ENCODE measurements around the gene IFITM10.

Gene IFITM10

GRCh38 chr11:1692708-1693326 is 57.6 kb downstream of the IFITM10 start:
- TF ChIP-seq ZC3H10 (CRISPR knock-in tag; IDR thresholded peaks at IDR 0.05) (no peak), ZNF70 (CRISPR knock-in tag; IDR thresholded peaks at IDR 0.05) (no peak), ZFP30 (CRISPR knock-in tag; IDR thresholded peaks at IDR 0.05) (no peak), PATZ1 (CRISPR knock-in tag; IDR thresholded peaks at IDR 0.05; ENCODE audit: borderline replicate concordance) (no peak), SNAI2 (CRISPR knock-in tag; IDR thresholded peaks at IDR 0.05) (no peak), ZFP3 (CRISPR knock-in tag; IDR thresholded peaks at IDR 0.05) (no peak), RARB (CRISPR knock-in tag; IDR thresholded peaks at IDR 0.05) (no peak), TSHZ2 (CRISPR knock-in tag; IDR thresholded peaks at IDR 0.05) (no peak), PPARA (CRISPR knock-in tag; IDR thresholded peaks at IDR 0.05; ENCODE audit: borderline replicate concordance) (no peak), ARNTL (CRISPR knock-in tag; IDR thresholded peaks at IDR 0.05; ENCODE audit: borderline replicate concordance, low read depth) (no peak), ESRRG (CRISPR knock-in tag; IDR thresholded peaks at IDR 0.05) (no peak), ISL1 (CRISPR knock-in tag; IDR thresholded peaks at IDR 0.05) (no peak), CSDC2 (CRISPR knock-in tag; IDR thresholded peaks at IDR 0.05) (no peak), TCF4 (CRISPR knock-in tag; IDR thresholded peaks at IDR 0.05; ENCODE audit: borderline replicate concordance) (no peak)
- TF ChIP-seq, protein P1, sequence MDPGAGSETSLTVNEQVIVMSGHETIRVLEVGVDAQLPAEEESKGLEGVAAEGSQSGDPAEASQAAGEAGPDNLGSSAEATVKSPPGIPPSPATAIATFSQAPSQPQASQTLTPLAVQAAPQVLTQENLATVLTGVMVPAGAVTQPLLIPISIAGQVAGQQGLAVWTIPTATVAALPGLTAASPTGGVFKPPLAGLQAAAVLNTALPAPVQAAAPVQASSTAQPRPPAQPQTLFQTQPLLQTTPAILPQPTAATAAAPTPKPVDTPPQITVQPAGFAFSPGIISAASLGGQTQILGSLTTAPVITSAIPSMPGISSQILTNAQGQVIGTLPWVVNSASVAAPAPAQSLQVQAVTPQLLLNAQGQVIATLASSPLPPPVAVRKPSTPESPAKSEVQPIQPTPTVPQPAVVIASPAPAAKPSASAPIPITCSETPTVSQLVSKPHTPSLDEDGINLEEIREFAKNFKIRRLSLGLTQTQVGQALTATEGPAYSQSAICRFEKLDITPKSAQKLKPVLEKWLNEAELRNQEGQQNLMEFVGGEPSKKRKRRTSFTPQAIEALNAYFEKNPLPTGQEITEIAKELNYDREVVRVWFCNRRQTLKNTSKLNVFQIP (CRISPR knock-in tag; IDR thresholded peaks at IDR 0.05; ENCODE audit: borderline replicate concordance, low read depth): no peak
- TF ChIP-seq, protein P2, sequence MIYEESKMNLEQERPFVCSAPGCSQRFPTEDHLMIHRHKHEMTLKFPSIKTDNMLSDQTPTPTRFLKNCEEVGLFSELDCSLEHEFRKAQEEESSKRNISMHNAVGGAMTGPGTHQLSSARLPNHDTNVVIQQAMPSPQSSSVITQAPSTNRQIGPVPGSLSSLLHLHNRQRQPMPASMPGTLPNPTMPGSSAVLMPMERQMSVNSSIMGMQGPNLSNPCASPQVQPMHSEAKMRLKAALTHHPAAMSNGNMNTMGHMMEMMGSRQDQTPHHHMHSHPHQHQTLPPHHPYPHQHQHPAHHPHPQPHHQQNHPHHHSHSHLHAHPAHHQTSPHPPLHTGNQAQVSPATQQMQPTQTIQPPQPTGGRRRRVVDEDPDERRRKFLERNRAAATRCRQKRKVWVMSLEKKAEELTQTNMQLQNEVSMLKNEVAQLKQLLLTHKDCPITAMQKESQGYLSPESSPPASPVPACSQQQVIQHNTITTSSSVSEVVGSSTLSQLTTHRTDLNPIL (CRISPR knock-in tag; IDR thresholded peaks at IDR 0.05; ENCODE audit: low read depth): no peak
- TF ChIP-seq, protein P3, sequence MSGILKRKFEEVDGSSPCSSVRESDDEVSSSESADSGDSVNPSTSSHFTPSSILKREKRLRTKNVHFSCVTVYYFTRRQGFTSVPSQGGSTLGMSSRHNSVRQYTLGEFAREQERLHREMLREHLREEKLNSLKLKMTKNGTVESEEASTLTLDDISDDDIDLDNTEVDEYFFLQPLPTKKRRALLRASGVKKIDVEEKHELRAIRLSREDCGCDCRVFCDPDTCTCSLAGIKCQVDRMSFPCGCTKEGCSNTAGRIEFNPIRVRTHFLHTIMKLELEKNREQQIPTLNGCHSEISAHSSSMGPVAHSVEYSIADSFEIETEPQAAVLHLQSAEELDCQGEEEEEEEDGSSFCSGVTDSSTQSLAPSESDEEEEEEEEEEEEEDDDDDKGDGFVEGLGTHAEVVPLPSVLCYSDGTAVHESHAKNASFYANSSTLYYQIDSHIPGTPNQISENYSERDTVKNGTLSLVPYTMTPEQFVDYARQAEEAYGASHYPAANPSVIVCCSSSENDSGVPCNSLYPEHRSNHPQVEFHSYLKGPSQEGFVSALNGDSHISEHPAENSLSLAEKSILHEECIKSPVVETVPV (CRISPR knock-in tag; IDR thresholded peaks at IDR 0.05): no peak
- ATAC-seq: no peak

DNA sequence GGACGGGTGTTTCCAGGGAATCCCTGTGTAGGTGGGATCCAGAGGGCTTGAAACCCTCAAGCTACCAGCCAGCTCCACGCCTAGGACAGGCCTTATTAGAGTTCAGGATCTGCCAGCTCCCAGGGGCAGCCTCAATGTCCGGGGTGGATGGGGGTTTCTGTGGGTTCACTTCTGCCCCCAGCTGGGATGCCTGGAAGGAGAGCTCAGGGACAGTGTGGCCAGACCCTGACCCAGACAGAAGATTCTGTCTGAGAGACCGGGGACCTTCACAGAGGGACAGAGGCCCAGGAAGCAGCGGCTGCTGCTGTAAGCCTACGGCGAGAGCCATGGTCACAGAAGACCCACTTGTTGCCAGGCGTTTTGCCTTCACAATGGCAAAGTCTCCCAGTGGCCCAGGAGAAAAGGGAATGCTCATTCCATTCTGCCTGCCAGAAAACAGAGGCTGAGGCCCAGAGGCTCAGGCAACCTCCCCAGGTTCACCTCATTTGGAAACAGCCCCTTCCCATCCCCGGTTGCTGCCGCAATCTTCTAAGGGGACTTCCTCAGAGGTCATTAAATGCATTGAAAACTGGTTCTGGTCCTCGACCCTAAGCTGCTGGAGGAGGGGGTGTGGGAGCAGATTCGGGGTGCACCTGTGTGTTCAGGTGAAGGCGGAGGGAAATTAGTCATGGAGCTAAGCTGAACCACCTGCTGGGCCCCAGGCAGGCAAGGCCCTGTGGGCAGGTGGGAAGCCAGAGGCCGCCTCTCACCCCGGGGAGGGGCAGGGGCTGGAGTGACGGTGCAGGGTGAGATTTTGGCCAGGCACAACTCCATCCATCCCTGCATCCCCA is 58.3 kb downstream of the IFITM10 start:
- no peak for ATAC-seq
- TF ChIP-seq TSHZ2 (CRISPR knock-in tag; IDR thresholded peaks at IDR 0.05): no peak
- no peak for TF ChIP-seq PPARA (CRISPR knock-in tag; IDR thresholded peaks at IDR 0.05; ENCODE audit: borderline replicate concordance)
- TF ChIP-seq SNAI2 (CRISPR knock-in tag; IDR thresholded peaks at IDR 0.05): no peak
- no peak for TF ChIP-seq TCF4 (CRISPR knock-in tag; IDR thresholded peaks at IDR 0.05; ENCODE audit: borderline replicate concordance)
- TF ChIP-seq TOX (CRISPR knock-in tag; IDR thresholded peaks at IDR 0.05; ENCODE audit: borderline replicate concordance): no peak
- no peak for TF ChIP-seq ZNF70 (CRISPR knock-in tag; IDR thresholded peaks at IDR 0.05)
- TF ChIP-seq, protein P2 (CRISPR knock-in tag; IDR thresholded peaks at IDR 0.05; ENCODE audit: low read depth): no peak
- no peak for TF ChIP-seq PATZ1 (CRISPR knock-in tag; IDR thresholded peaks at IDR 0.05; ENCODE audit: borderline replicate concordance)
- TF ChIP-seq, protein P1 (CRISPR knock-in tag; IDR thresholded peaks at IDR 0.05; ENCODE audit: borderline replicate concordance, low read depth): no peak
- no peak for TF ChIP-seq ZC3H10 (CRISPR knock-in tag; IDR thresholded peaks at IDR 0.05)
- TF ChIP-seq ZNF8 (CRISPR knock-in tag; IDR thresholded peaks at IDR 0.05): no peak
